CD14-positive monocyte (primary cell): ENCODE results near the gene TMEM201. TPM values are rescaled to one million over a fixed set of nuclear protein-coding genes. Genes with fewer than 3 reads are reported as not detected.

ENCODE experiments used
- DNase-seq, 3 donors: peaks; one replicate each; pipeline ENCODE4 v3.0.0-alpha.2; 2011 to 2022
- H2AFZ ChIP-seq: 2 replicates; pipeline ENCODE4 v1.6.0; 2012; ENCODE audit warnings: mild to moderate bottlenecking, low read depth, low read length, inconsistent platforms; ENCODE audit not compliant: insufficient read depth, poor library complexity, severe bottlenecking
- H3K27ac ChIP-seq, 2 donors: 1 replicate in 1 of 2; 2 replicates in 1 of 2; pipeline ENCODE4 v1.5.1; 2012 to 2013; ENCODE audit warnings: low read length in 2 of 2, control low read depth in 1 of 2, inconsistent platforms in 1 of 2, low read depth in 1 of 2, mild to moderate bottlenecking in 1 of 2
- H3K27me3 ChIP-seq, 2 donors: one replicate each; pipeline versions ENCODE4 v1.6.0 to v1.6.1; 2011 to 2013; ENCODE audit warnings: low read length in 2 of 2; ENCODE audit not compliant: control insufficient read depth in 2 of 2, insufficient read depth in 2 of 2
- H3K36me3 ChIP-seq, 2 donors: replicated peaks in 1 of 2; 1 replicate in 1 of 2; 2 replicates in 1 of 2; pipeline versions ENCODE4 v1.5.1 to v1.6.1; 2012 to 2013; ENCODE audit warnings: low read length in 2 of 2, control low read depth in 1 of 2, inconsistent platforms in 1 of 2, mild to moderate bottlenecking in 1 of 2; ENCODE audit not compliant: insufficient read depth in 2 of 2, control insufficient read depth in 1 of 2
- H3K4me1 ChIP-seq, 2 donors: 1 replicate in 1 of 2; 2 replicates in 1 of 2; pipeline versions ENCODE4 v1.5.1 to v1.6.1; 2012 to 2013; ENCODE audit warnings: low read length in 2 of 2, control low read depth in 1 of 2, inconsistent platforms in 1 of 2, mild to moderate bottlenecking in 1 of 2, moderate library complexity in 1 of 2; ENCODE audit not compliant: insufficient read depth in 2 of 2, control insufficient read depth in 1 of 2
- H3K4me2 ChIP-seq: replicated peaks from 2 replicates; pipeline ENCODE3; 2012; ENCODE audit warnings: low read length, moderate library complexity, mild to moderate bottlenecking; ENCODE audit not compliant: poor library complexity, severe bottlenecking; ENCODE audit errors: extremely low read depth
- H3K4me3 ChIP-seq, 3 experiments: fragments of 200-600 bp in 1 of 3; sonication (generic) in 1 of 3; replicated peaks in 1 of 3; 1 replicate in 2 of 3; 2 replicates in 1 of 3; pipeline ENCODE4 v1.5.1; 2011 to 2013; ENCODE audit warnings: low read length in 3 of 3, mild to moderate bottlenecking in 3 of 3, control low read depth in 2 of 3, low read depth in 2 of 3, inconsistent platforms in 1 of 3, moderate library complexity in 1 of 3
- H3K79me2 ChIP-seq: 2 replicates; pipeline ENCODE4 v1.6.0; 2012; ENCODE audit warnings: mild to moderate bottlenecking, control low read depth, inconsistent platforms, low read length, moderate library complexity; ENCODE audit not compliant: insufficient read depth
- H3K9ac ChIP-seq: 2 replicates; pipeline ENCODE4 v1.6.0; 2017; ENCODE audit warnings: low read length, mild to moderate bottlenecking; ENCODE audit not compliant: insufficient read depth, poor library complexity, severe bottlenecking
- H3K9me3 ChIP-seq, 2 donors: replicated peaks in 1 of 2; 1 replicate in 1 of 2; 2 replicates in 1 of 2; pipeline versions ENCODE4 v1.5.1 to v1.6.1; 2012 to 2013; ENCODE audit warnings: low read length in 2 of 2, control low read depth in 1 of 2; ENCODE audit not compliant: control insufficient read depth in 1 of 2, insufficient read depth in 1 of 2
- H4K20me1 ChIP-seq: 2 replicates; pipeline ENCODE4 v1.6.0; 2012; ENCODE audit warnings: mild to moderate bottlenecking, low read length, control low read depth, moderate library complexity; ENCODE audit not compliant: insufficient read depth
- H3K27ac Mint-ChIP-seq, 7 donors: one replicate each; pipeline ENCODE4 v1.8.0; 2020; ENCODE audit warnings: mild to moderate bottlenecking in 7 of 7, mixed read lengths in 7 of 7, moderate library complexity in 6 of 7, inconsistent platforms in 2 of 7
- H3K27me3 Mint-ChIP-seq, 3 donors: one replicate each; pipeline ENCODE4 v1.8.0; 2021 to 2022; ENCODE audit warnings: low read depth in 3 of 3, mild to moderate bottlenecking in 3 of 3, mixed read lengths in 3 of 3, moderate library complexity in 3 of 3, inconsistent platforms in 1 of 3
- H3K36me3 Mint-ChIP-seq, 2 donors: one replicate each; pipeline ENCODE4 v1.8.0; 2020; ENCODE audit warnings: mixed read lengths in 2 of 2, inconsistent platforms in 1 of 2, mild to moderate bottlenecking in 1 of 2
- H3K4me1 Mint-ChIP-seq: one replicate; pipeline ENCODE4 v1.8.0; 2020; ENCODE audit warnings: mild to moderate bottlenecking, mixed read lengths
- H3K4me3 Mint-ChIP-seq, 2 donors: one replicate each; pipeline ENCODE4 v1.8.0; 2020; ENCODE audit warnings: mild to moderate bottlenecking in 2 of 2, mixed read lengths in 2 of 2, moderate library complexity in 1 of 2
- H3K9me3 Mint-ChIP-seq, 7 donors: one replicate each; pipeline ENCODE4 v1.8.0; 2020 to 2022; ENCODE audit warnings: mixed read lengths in 7 of 7, mild to moderate bottlenecking in 6 of 7, moderate library complexity in 6 of 7, inconsistent platforms in 2 of 7
- WGBS: methylation state at CpG from one replicate; pipeline ENCODE4 v1.1.5; 2013; ENCODE audit warnings: missing lambda C conversion rate; ENCODE audit not compliant: insufficient coverage; 5-methylcytosine and 5-hydroxymethylcytosine counted together
- intact Hi-C, 2 donors: fragments of 100-400 bp; cut with micrococcal nuclease; formaldehyde crosslinking; loops; one replicate each; pipeline versions ENCODE4 v1.15.0 to v1.15.1; 2023
- polyA plus RNA-seq, 3 donors: library from polyadenylated mRNA; depleted of rRNA in 1 of 3; unstranded in 2 of 3; stranded (reverse) in 1 of 3; fragments of 300-500 nt in 2 of 3; fragments of >200 nt in 1 of 3; fragmentation: Illumina TruSeq in 2 of 3; gene quantifications; 1 replicate in 2 of 3; 2 replicates in 1 of 3; pipeline ENCODE4 v1.2.3, GENCODE V29; 2012 to 2021
- TF ChIP-seq, protein P1 (sequence below): fragments of 200-600 bp; IDR thresholded peaks from one replicate; pipeline ENCODE4 v1.8.0; 2022; ENCODE audit warnings: antibody characterized with exemption, mild to moderate bottlenecking

Gene TMEM201
- polyA plus RNA-seq, 3 donors = 0.37 to 3.7 (median 0.37) TPM

DNA sequence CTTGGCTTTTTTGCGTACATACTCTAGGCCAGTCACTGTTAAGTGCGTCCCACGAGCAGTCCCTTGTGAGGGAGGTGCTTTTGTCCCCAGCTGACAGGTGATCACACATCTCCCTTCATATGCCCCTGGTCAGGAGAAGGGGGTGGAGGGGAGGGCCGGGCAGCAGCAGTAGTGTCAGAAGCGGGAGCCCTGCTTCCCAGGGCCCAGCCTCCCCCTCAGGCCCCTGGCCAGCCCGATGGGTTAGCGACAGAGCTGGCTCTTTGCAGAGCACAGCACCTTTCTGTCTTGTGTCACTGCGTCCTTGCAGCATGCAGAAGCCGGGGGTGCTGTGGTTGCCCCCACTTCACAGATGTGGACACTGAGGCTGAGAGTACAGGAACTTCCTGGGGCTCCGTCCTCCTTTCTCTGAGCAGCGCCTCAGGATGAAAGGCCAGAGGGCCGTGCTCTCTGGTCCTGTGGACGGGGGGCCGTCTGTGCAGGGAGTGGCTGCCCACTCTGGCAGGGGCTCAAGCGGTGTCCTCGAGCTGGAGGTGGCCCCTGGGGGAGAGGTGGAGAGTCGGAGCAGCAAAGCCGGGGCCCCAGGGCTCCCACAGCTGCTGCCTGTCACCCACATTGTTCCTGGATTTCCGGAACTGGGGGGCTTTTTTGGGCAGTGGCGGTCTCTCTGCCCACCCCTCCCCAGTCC, 5.9 kb downstream of the TMEM201 start:
- peaks cover 18 to 28% of the 10 kb centered on the region in 2 donors for H3K36me3 Mint-ChIP-seq
- no peak for DNase-seq
- Histone ChIP-seq H2AFZ (no peak overlapping the region), H3K4me2 (no peak overlapping the region), H3K9ac (no peak overlapping the region), H3K4me3 (no peak overlapping the region), H4K20me1 (peaks cover 18% of the 10 kb centered on the region), H3K27ac (no peak overlapping the region), H3K79me2 (peaks cover 46% of the 10 kb centered on the region), H3K4me1 (peaks cover 42 to 46% of the 10 kb centered on the region in 2 donors), H3K27me3 (peaks cover 0 to under 1% of the 10 kb centered on the region in 2 donors), H3K9me3 (no peaks in the 10 kb centered on the region), H3K36me3 (peaks cover 12 to 13% of the 10 kb centered on the region in 2 donors)
- WGBS = 95% methylated on average over 8 of the region's 20 CpGs
- intact Hi-C loops = no loop called here
- no peaks in the 10 kb centered on the region for H3K9me3 Mint-ChIP-seq
- peaks cover 3 to 4% (median 3%) of the 10 kb centered on the region in 3 donors for H3K27me3 Mint-ChIP-seq
- TF ChIP-seq, protein P1, sequence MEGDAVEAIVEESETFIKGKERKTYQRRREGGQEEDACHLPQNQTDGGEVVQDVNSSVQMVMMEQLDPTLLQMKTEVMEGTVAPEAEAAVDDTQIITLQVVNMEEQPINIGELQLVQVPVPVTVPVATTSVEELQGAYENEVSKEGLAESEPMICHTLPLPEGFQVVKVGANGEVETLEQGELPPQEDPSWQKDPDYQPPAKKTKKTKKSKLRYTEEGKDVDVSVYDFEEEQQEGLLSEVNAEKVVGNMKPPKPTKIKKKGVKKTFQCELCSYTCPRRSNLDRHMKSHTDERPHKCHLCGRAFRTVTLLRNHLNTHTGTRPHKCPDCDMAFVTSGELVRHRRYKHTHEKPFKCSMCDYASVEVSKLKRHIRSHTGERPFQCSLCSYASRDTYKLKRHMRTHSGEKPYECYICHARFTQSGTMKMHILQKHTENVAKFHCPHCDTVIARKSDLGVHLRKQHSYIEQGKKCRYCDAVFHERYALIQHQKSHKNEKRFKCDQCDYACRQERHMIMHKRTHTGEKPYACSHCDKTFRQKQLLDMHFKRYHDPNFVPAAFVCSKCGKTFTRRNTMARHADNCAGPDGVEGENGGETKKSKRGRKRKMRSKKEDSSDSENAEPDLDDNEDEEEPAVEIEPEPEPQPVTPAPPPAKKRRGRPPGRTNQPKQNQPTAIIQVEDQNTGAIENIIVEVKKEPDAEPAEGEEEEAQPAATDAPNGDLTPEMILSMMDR = no peak
- H3K27ac Mint-ChIP-seq = peak overlapping the region in 1 of 7 donors; percentile 25
- H3K4me3 Mint-ChIP-seq = no peak overlapping the region
- peaks cover 39% of the 10 kb centered on the region for H3K4me1 Mint-ChIP-seq

DNA sequence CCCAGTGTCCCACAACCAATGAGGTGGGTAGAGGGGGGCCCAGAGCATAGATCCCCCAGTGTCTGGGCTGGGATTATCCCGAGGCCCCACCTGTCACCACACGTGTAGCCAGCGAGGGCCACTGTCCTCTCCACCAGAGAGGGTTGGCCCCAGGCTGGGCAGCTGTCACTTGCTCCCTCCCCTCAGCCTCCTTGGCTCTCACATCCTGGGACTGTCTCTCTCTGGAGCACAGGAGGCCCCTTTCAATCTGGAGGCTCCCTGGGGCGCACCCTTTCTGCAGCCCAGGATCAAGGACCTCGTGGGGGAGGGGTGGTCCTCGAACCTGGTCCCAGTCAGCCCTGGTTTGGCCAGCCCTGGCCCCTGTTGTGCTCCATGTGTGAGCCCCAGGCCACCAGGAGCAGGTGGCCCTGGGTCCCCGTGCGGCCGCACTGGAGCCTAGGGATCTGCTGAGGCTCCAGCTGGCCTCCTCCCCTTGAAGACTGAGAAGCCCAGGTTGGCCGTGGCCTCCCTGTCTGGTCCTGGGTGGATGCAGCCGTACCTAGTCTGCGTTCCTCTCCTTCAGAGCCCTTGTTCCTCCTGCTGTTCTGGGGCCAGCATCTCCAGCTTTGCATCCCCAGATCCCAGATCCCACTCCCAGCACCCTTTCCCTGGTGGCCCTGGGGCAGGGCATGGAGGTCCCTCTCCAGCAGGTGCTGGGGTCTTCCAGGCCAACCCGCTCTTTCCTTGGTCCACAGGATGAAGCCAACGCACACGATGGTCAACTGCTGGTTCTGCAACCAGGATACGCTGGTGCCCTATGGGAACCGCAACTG, 6.7 kb downstream of the TMEM201 start:
- Histone ChIP-seq H3K27me3 (no peaks in the 10 kb centered on the region), H3K4me3 (no peak overlapping the region), H3K4me2 (no peak overlapping the region), H3K36me3 (peaks cover 13 to 20% of the 10 kb centered on the region in 2 donors), H3K9me3 (no peaks in the 10 kb centered on the region), H4K20me1 (peaks cover 14% of the 10 kb centered on the region), H3K79me2 (peaks cover 40% of the 10 kb centered on the region), H3K27ac (no peak overlapping the region), H2AFZ (no peak overlapping the region), H3K4me1 (peaks cover 36 to 38% of the 10 kb centered on the region in 2 donors), H3K9ac (no peak overlapping the region)
- Mint-ChIP-seq H3K4me3 (no peak overlapping the region), H3K27me3 (no peaks in the 10 kb centered on the region), H3K36me3 (peaks cover 16 to 33% of the 10 kb centered on the region in 2 donors), H3K4me1 (peaks cover 31% of the 10 kb centered on the region), H3K27ac (no peak overlapping the region), H3K9me3 (no peaks in the 10 kb centered on the region)
- intact Hi-C loops = no loop called here
- TF ChIP-seq, protein P1 = no peak
- no peak for DNase-seq
- 89% methylated on average over 17 of the region's 17 CpGs for WGBS
